NCI-H1694 treated with DMSO at 0.1 percent for 48 hours (cell line): ENCODE data around the gene ZDHHC14.

ENCODE experiments used
- DNase-seq: peaks from one replicate; lab custom pipeline; 2025; lab: John Stamatoyannopoulos, UW

The ZDHHC14 gene

GRCh38 chr6:157668713-157669112 lies 287.7 kb downstream of the ZDHHC14 start:
- no peak for DNase-seq

DNA sequence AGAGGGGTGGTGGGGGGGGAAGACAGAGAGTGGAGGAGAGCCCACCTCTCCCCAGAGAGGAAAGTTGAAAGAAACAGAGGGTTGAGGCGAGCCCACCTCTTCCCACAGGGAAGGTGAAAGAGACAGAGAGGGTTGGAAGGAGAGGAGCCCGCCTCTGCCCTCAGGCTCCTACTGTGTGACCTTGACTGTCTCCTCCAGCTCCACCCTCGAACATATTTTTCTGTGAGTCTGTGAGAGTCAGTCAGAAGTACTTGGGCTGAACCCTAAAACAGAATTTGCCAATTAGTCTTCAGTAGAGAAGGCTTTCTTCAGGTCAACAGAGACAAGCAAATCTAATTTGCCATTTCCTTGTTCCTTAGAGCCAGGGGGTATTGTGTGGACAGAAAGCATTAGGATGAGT lies 288.3 kb downstream of the ZDHHC14 start:
- DNase-seq = no peak

DNA sequence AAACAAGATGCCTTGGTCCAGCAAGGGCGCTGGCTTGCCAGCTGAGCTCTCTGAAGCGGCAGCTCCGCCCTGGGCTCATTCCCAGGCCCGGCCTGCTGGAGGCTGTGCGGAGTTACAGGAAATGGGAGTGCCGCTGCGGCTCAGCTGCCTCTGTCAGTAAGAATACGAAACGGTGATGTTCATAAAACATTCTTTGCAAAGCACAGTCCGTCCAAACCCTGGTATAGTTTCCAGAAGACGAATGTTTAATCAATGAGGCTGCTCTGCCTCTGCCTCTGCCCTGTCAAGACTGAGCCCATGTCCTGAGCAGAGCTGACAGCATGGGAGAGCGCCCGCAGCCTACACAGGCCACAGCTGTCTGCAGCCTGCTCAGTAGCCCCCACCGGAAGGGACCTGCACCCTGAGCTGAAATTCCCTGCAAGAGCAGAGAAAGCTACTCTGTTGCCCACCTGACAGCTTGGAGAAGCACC lies 288.8 kb downstream of the ZDHHC14 start:
- no peak for DNase-seq

GRCh38 chr6:157670466-157671186 lies 289.6 kb downstream of the ZDHHC14 start:
- DNase-seq = no peak

- DNase-seq = no peak
Measured at GRCh38 chr6:157672726-157673412, 291.9 kb downstream of the ZDHHC14 start.

- no peak for DNase-seq
Measured at GRCh38 chr6:157673596-157673995, 292.6 kb downstream of the ZDHHC14 start.

DNA sequence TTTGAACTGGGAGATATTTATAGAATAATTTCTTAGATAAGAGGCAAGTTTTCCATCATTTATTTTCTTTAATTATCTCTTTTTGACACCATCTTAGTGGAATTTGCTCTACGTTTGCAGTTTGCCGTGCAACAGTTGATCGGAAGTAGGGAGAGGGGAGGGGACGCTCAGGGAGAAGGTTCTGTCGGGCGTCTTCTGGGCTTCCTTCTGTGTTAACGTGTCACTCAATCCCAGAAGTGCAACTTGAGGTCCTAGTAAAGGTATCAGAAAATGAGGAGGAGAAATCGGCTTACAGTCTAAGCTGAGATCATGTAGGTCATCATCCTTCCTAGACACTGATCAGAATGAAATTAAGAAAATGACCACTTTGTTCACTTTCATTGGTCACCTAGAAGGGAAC lies 293.1 kb downstream of the ZDHHC14 start:
- DNase-seq = no peak

DNA sequence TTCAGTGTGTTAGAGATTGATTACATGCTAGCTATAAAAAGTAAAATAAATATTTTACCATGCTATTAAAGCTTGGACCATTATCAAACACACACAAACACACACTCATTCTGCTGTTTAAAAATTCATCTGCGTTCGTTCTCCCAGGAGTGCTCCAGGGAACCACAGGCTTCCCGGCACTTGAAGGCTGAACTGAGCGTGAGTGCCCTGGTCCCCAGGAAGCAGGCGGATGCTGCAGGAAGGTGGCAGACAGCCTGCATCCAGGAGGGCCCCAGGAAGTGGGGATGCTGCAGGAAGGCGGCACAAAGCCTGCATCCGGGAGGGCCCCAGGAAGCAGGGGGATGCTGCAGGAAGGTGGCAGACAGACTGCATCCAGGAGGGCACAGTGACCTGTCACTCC lies 294.8 kb downstream of the ZDHHC14 start:
- no peak for DNase-seq

- no peak for DNase-seq
Measured at GRCh38 chr6:157676241-157676640, 295.3 kb downstream of the ZDHHC14 start.

DNA sequence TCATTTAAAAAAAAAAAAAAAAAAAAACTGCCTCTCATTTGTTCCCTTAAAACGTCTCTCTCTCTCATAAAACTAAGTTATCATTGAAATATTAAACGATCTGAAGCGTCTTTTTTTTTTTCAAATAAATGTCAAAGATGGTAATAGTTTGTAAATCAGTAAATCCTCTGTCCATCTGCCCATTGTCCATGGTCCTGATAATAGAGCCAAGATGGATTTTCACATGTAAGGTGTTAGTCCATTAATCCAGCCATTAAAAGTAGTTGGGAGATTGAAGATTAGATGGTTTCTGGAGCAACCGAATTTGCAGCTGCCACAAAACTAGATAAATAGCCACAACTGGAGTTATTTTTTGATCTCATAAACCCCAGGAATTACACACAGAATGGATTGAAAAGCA lies 296.2 kb downstream of the ZDHHC14 start:
- no peak for DNase-seq

DNA sequence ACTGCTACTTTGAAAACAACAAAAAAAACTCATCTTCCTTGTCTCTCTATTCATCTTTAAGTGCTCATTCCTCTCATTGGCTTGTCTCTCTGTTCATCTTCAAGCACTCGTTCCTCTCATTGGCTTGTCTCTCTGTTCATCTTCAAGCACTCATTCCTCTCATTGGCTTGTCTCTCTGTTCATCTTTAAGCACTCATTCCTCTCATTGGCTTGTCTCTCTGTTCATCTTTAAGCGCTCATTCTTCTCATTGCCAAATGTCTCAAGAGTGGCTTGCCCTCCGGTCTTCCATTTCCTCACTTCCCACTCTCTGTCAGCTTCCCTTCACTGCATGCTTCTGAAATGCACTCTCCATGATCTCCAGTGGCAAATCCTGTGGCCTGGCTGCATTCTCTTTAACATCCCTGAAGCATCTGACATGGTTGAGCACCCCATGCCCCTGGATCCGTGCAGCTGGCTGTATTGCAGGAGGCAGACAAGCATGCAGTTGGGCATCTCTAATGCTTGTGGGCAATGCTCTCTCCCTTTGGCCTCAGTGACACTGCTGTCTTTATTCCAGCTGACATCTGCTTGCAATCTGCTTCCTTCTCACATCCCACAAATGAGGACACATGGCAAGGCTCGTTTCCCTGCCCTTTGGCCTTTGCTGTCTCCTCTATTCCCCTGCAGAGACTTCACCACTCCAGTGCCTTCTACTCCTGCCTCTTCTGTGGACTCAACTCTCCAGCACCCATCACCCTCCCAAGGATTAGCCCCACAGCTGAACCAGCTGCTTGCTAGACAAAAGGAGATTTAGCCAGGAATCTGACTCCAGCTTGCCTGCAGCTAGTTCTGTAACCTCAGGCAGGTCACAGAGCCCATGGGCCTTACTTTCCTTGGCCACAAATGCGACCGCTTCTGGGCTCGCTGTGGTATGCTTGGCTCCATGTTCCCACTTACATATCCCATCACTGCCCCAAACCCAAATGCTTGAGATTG lies 298.9 kb downstream of the ZDHHC14 start:
- no peak for DNase-seq

GRCh38 chr6:157681041-157681650 lies 300.2 kb downstream of the ZDHHC14 start:
- DNase-seq = no peak

GRCh38 chr6:157682856-157683481 lies 302.0 kb downstream of the ZDHHC14 start:
- DNase-seq = no peak

DNA sequence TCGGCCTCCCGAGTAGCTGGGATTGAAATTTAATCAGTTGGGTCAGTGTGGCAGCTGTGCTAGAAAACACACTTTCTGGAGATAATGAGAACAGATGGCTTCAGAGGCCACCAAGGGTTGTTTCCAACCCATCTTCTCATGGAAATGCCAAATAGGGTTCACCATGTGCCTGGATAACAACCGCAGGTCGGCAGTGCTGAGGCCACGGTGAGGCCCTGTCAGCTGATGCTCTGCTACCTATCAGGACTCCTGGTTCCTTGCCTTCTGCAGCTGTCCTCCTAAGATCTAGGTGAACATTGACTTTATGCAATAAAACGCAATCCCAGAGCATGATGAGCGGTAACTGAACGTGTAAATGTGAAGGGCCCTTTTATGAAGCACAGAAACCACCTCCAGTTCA lies 302.7 kb downstream of the ZDHHC14 start:
- no peak for DNase-seq

DNA sequence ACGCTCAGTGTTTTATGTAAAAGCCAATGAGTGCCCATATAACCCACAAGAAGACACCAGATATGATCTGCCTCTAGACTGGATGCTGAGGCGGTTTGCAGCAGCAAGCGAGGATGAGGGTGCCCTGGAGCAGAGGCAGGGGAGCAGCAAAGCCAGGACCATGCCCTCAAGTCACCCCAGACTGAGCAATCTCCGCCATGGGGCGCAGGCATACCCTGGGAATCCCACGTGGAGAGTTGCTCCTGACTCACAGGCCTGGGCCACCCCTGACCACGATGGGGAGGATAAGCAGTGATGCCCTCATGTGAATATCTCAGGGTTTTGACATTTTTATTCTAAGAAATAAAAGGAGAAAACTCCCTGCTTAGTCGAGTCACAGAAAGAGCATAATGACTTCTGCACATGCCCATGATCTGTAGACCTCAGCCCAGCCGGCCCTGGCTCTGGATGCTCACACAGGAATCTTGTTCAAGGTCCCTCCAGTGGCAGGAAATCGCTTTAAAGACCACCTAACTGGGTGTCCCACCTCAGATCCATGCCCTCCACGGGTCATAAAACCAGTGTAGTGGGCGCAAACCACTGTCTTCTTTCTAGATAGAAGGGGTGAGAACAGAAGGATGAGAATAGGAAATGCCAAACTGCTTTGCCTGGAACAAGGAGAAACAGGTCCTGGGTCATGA lies 303.8 kb downstream of the ZDHHC14 start:
- DNase-seq = no peak

DNA sequence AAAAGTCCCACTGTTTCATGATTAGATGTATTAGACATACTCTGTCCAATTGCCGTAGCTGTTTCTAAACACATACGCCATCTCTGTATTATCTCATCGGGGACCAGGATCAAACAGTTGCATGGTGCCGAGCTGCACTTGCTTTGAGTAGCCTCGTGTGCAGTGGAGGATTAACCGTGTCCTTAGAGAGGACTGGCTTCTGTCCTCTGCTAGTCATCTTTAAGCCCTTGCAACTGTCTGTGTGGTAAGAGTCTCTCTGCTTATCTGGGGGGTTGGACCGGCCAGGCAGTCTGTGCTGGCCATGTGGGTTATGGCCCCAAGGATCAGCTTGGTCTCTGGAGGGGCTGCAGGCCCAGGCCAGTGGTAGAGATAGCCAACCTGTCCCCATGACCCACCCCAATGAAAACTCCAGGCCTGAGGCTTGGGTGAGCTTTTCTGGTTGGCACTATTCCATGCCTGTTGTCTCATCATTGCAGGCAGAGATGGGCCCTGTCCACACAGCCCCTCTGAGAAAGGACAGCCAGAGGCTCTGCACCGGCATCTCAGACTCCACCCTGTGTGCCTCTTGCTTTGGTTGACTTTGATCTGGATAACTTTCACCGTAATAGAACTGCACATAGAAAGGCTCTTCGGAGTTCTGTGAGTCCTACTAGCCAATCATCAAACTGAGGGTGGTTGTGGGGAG lies 304.7 kb downstream of the ZDHHC14 start:
- DNase-seq = no peak

GRCh38 chr6:157688275-157688959 lies 307.4 kb downstream of the ZDHHC14 start:
- DNase-seq = no peak

- DNase-seq = no peak
Measured at GRCh38 chr6:157688960-157689599, 308.1 kb downstream of the ZDHHC14 start.

- no peak for DNase-seq
Measured at GRCh38 chr6:157689875-157690274, 308.9 kb downstream of the ZDHHC14 start.
